OCI-LY7 (cell line): Measurements from ENCODE around the gene MOB1B. TPM values are rescaled to one million over a fixed set of nuclear protein-coding genes. Genes with fewer than 3 reads are reported as not detected.
A peak's percentile ranks its signal among the peaks of the same experiment; 100 is the strongest.

Source experiments
- BruUV-seq: library from RNA; stranded (reverse); fragments of 400-500 nt; replicated peaks from 2 replicates; lab custom pipeline; 2021; lab: Mats Ljungman, UMichigan
- CTCF ChIA-PET: fragments of 300-600 bp; sonication (Branson Sonifier 250); formaldehyde crosslinking; loops from one replicate; lab custom pipeline; 2022; ENCODE audit warnings: antibody characterized with exemption; ENCODE audit not compliant: unreplicated experiment; lab: Charles Lee
- POLR2A ChIA-PET: fragments of 300-600 bp; sonication (Branson Sonifier 250); formaldehyde crosslinking; loops from one replicate; lab custom pipeline; 2022; ENCODE audit warnings: antibody characterized with exemption; lab: Charles Lee
- DNase-seq: peaks from one replicate; pipeline ENCODE4 v3.0.0-alpha.2; 2015; ENCODE audit warnings: low spot score
- H2AFZ ChIP-seq: fragments of 200-600 bp; sonication (generic), shearing (Covaris generic); 2 replicates; pipeline ENCODE4 v1.6.1; 2014; ENCODE audit warnings: mild to moderate bottlenecking, antibody characterized with exemption, low read length, moderate library complexity
- H3K27ac ChIP-seq: fragments of 200-600 bp; sonication (generic); 2 replicates; pipeline ENCODE4 v1.5.1; 2014; ENCODE audit warnings: mixed run types, low read depth, mild to moderate bottlenecking, moderate library complexity, low read length, inconsistent platforms; ENCODE audit not compliant: poor library complexity, severe bottlenecking
- H3K36me3 ChIP-seq: fragments of 200-600 bp; sonication (generic); 2 replicates; pipeline ENCODE4 v1.6.1; 2014; ENCODE audit warnings: mild to moderate bottlenecking, antibody characterized with exemption, low read length, moderate library complexity, mixed read lengths; ENCODE audit not compliant: insufficient read depth
- H3K4me1 ChIP-seq: fragments of 200-600 bp; sonication (generic); 2 replicates; pipeline ENCODE4 v1.5.1; 2014; ENCODE audit warnings: mild to moderate bottlenecking, low read length; ENCODE audit not compliant: insufficient read depth, poor library complexity, severe bottlenecking
- H3K4me2 ChIP-seq: fragments of 200-600 bp; sonication (generic); 2 replicates; pipeline ENCODE4 v1.6.1; 2014; ENCODE audit warnings: mild to moderate bottlenecking, low read length
- H3K4me3 ChIP-seq: fragments of 200-600 bp; sonication (generic); 2 replicates; pipeline ENCODE4 v1.5.1; 2014; ENCODE audit warnings: mild to moderate bottlenecking, low read depth, low read length; ENCODE audit not compliant: poor library complexity, severe bottlenecking
- H3K79me2 ChIP-seq: fragments of 200-600 bp; sonication (generic); 2 replicates; pipeline ENCODE4 v1.6.1; 2016; ENCODE audit warnings: low read depth, mild to moderate bottlenecking, low read length, moderate library complexity, mixed read lengths; ENCODE audit not compliant: insufficient read depth
- H3K9me2 ChIP-seq: fragments of 200-600 bp; sonication (generic); 2 replicates; pipeline ENCODE4 v1.6.1; 2016; ENCODE audit warnings: mild to moderate bottlenecking, low read length, mixed read lengths; ENCODE audit not compliant: insufficient read depth
- H3K9me3 ChIP-seq: fragments of 200-600 bp; sonication (generic); 2 replicates; pipeline ENCODE4 v1.6.1; 2014; ENCODE audit warnings: mild to moderate bottlenecking, mixed run types, low read length, mixed read lengths
- H4K20me1 ChIP-seq: fragments of 200-600 bp; sonication (generic); 2 replicates; pipeline ENCODE4 v1.6.1; 2014; ENCODE audit warnings: mild to moderate bottlenecking, antibody characterized with exemption, low read length, moderate library complexity, mixed read lengths; ENCODE audit not compliant: insufficient read depth
- EZH2phosphoT487 ChIP-seq: fragments of 200-600 bp; sonication (generic); IDR thresholded peaks from 2 replicates; pipeline ENCODE4 v1.6.1; 2018; ENCODE audit warnings: low read depth, borderline replicate concordance, mild to moderate bottlenecking, mixed run types, antibody characterized with exemption, low read length, moderate library complexity, mixed read lengths
- intact Hi-C: fragments of 100-400 bp; cut with micrococcal nuclease; formaldehyde crosslinking; loops from one replicate; pipeline ENCODE4 v1.10.0; 2022; ENCODE audit not compliant: unreplicated experiment
- total RNA-seq, 2 experiments: library from RNA; depleted of rRNA in 1 of 2; stranded (reverse); fragments of >200 nt in 1 of 2; shearing (Covaris generic) in 1 of 2; gene quantifications; 2 replicates each; pipeline ENCODE4 v1.2.3, GENCODE V29; 2014 to 2022
- TF ChIP-seq, protein P1 (sequence below): fragments of 200-600 bp; sonication (generic); conservative IDR thresholded peaks from 2 replicates; pipeline ENCODE4 v1.5.1; 2014; ENCODE audit warnings: mild to moderate bottlenecking, antibody characterized with exemption, low read length, moderate library complexity, mixed read lengths

MOB1B gene
- total RNA-seq, 2 experiments from 2014 or later = 4.7 to 22.4 TPM

DNA sequence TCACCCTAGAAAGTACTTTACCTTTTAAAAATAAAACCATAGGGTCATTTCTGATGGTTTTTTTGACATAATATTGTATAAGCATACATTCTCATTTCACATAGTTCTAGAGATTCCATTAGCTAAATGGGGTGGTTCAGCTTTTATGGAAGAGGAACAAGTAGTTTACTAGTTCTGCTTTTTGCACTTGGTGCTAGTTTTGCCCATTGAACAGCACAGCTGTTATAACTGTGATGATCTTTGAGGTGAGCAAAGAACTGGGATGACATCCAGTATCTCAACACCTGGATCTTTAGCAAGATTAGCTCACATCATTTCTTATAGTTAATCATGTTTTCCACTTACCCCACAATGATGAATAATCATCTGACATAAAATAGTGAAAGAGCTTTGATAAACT is 40.9 kb downstream of the MOB1B start:
- intact Hi-C loops = loop anchor here (2.0 kb wide), 1 partner anchor 16 kb away; no protein-coding TSS in a partner anchor
- H3K9me2 ChIP-seq = no peaks in the 10 kb centered on the region
- peak overlapping the region; percentile 36 for H3K4me3 ChIP-seq
- H3K9me3 ChIP-seq = no peaks in the 10 kb centered on the region
- peak overlapping the region; percentile 62 for H3K4me2 ChIP-seq
- TF ChIP-seq EZH2phosphoT487 = no peak
- H3K4me1 ChIP-seq = peaks cover 38% of the 10 kb centered on the region
- no TSS peak for BruUV-seq
- H2AFZ ChIP-seq = no peak overlapping the region
- peak; percentile 77 for DNase-seq
- H3K36me3 ChIP-seq = peaks cover 6% of the 10 kb centered on the region
- H3K27ac ChIP-seq = peak overlapping the region; percentile 65
- no peaks in the 10 kb centered on the region for H4K20me1 ChIP-seq
- peaks cover 32% of the 10 kb centered on the region; the same call in 1 of the 2 replicates for H3K79me2 ChIP-seq
- ChIA-PET POLR2A (interaction anchor here (0.6 to 8.4 kb wide), 15 partner anchors 7 to 102 kb away, joined by 3 to 84 read pairs (median 5); partner anchors contain the start of genes DCK and MOB1B), CTCF (interaction anchor here (1.2 to 1.4 kb wide), 2 partner anchors 12 to 54 kb away, joined by 3 to 4 read pairs; no protein-coding TSS in a partner anchor)

GRCh38 chr4:70945046-70945445 is 42.9 kb downstream of the MOB1B start:
- CTCF ChIA-PET = no interaction called here
- H4K20me1 ChIP-seq = no peaks in the 10 kb centered on the region
- no peak overlapping the region for H3K4me3 ChIP-seq
- peaks cover 34% of the 10 kb centered on the region for H3K4me1 ChIP-seq
- H3K27ac ChIP-seq = no peak overlapping the region
- POLR2A ChIA-PET = interaction anchor here (1.1 to 8.4 kb wide), 6 partner anchors 13 to 33 kb away, joined by 5 to 84 read pairs (median 9); no protein-coding TSS in a partner anchor
- peak overlapping the region; percentile 25 for H3K4me2 ChIP-seq
- intact Hi-C loops = no loop called here
- H3K36me3 ChIP-seq = peaks cover 6% of the 10 kb centered on the region
- DNase-seq = peak; percentile 34
- no peaks in the 10 kb centered on the region for H3K9me3 ChIP-seq
- no peaks in the 10 kb centered on the region for H3K9me2 ChIP-seq
- peaks cover 27% of the 10 kb centered on the region; the same call in 1 of the 2 replicates for H3K79me2 ChIP-seq
- TF ChIP-seq, protein P1, sequence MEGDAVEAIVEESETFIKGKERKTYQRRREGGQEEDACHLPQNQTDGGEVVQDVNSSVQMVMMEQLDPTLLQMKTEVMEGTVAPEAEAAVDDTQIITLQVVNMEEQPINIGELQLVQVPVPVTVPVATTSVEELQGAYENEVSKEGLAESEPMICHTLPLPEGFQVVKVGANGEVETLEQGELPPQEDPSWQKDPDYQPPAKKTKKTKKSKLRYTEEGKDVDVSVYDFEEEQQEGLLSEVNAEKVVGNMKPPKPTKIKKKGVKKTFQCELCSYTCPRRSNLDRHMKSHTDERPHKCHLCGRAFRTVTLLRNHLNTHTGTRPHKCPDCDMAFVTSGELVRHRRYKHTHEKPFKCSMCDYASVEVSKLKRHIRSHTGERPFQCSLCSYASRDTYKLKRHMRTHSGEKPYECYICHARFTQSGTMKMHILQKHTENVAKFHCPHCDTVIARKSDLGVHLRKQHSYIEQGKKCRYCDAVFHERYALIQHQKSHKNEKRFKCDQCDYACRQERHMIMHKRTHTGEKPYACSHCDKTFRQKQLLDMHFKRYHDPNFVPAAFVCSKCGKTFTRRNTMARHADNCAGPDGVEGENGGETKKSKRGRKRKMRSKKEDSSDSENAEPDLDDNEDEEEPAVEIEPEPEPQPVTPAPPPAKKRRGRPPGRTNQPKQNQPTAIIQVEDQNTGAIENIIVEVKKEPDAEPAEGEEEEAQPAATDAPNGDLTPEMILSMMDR = no peak
- TF ChIP-seq EZH2phosphoT487 = no peak
- H2AFZ ChIP-seq = no peak overlapping the region
- no TSS peak for BruUV-seq

GRCh38 chr4:70945452-70946055 is 43.4 kb downstream of the MOB1B start:
- H3K4me3 ChIP-seq = no peak overlapping the region
- peaks cover 27% of the 10 kb centered on the region; the same call in 1 of the 2 replicates for H3K79me2 ChIP-seq
- DNase-seq = no peak
- H3K4me1 ChIP-seq = peaks cover 34% of the 10 kb centered on the region
- no TSS peak for BruUV-seq
- no peak for TF ChIP-seq EZH2phosphoT487
- TF ChIP-seq, protein P1 = no peak
- H3K9me2 ChIP-seq = no peaks in the 10 kb centered on the region
- intact Hi-C loops = no loop called here
- ChIA-PET POLR2A (interaction anchor here (0.6 to 8.4 kb wide), 10 partner anchors 12 to 1092 kb away, joined by 3 to 84 read pairs (median 6); no protein-coding TSS in a partner anchor), CTCF (no interaction called here)
- H3K4me2 ChIP-seq = peak overlapping the region; percentile 25
- H2AFZ ChIP-seq = no peak overlapping the region
- no peak overlapping the region for H3K27ac ChIP-seq
- no peaks in the 10 kb centered on the region for H3K9me3 ChIP-seq
- no peaks in the 10 kb centered on the region for H4K20me1 ChIP-seq
- peaks cover 6% of the 10 kb centered on the region for H3K36me3 ChIP-seq
